ENCODE data around the gene MICAL2.

DNA sequence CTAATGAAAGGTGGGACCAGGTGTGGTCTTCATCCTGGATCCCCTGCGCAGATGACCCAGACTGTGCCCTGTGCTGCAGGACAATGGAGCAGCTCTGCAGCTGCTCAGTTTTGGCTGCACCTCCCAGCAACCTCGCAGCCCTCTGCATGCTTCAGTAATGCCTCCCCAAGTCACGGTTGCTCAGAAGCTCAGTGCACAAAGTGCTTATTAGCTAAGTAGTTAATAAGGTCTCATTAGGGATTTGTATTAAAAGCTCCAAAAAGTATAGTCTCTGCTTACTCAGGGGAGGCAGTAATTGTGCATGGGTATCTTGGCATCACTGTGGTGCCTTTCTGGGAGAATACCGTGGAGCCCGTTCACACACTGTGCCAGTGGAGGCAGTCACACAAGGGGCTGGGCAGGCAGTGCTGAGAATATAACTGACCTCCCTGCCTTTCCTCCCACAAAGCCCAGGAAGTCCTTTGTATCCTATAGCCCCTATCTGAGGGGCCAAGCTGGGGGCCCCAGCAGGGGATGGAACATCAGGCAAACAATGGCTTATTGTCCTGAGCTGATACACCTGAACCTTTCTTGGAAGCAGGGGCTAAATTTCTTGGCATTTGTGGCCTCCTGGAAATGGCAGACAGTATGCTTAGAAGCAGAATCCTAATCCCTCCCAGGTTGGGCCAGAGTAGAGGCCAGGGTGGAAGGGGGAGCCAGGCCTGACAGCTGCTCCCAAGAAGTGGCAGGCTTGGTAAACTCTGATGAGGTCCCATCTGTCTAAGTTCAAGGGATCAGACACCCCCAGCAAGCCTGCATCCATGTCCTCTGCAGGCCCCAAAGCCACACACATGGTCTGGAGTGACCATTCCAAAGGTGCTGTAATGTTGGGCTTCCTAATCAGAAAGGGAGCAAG lies 141.5 kb downstream of the MICAL2 start:
- TF ChIP-seq POLR2A (IDR thresholded peaks at IDR 0.05; ENCODE audit: low read depth) = no peak
- TF ChIP-seq, protein P1, sequence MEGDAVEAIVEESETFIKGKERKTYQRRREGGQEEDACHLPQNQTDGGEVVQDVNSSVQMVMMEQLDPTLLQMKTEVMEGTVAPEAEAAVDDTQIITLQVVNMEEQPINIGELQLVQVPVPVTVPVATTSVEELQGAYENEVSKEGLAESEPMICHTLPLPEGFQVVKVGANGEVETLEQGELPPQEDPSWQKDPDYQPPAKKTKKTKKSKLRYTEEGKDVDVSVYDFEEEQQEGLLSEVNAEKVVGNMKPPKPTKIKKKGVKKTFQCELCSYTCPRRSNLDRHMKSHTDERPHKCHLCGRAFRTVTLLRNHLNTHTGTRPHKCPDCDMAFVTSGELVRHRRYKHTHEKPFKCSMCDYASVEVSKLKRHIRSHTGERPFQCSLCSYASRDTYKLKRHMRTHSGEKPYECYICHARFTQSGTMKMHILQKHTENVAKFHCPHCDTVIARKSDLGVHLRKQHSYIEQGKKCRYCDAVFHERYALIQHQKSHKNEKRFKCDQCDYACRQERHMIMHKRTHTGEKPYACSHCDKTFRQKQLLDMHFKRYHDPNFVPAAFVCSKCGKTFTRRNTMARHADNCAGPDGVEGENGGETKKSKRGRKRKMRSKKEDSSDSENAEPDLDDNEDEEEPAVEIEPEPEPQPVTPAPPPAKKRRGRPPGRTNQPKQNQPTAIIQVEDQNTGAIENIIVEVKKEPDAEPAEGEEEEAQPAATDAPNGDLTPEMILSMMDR (IDR thresholded peaks at IDR 0.05) = no peak
- no peak for TF ChIP-seq POLR2AphosphoS5 (IDR thresholded peaks at IDR 0.05)
- no peak for TF ChIP-seq EP300 (IDR thresholded peaks at IDR 0.05)

Measured in esophagus muscularis mucosa (tissue), 4 donors.